ENCODE measurements around the gene STIL.
"Not testable (repeated sequence)": the region's sequence is repeated elsewhere in the genome, so short reads cannot be mapped to it uniquely, and the experiment has no call there.

The STIL gene

DNA sequence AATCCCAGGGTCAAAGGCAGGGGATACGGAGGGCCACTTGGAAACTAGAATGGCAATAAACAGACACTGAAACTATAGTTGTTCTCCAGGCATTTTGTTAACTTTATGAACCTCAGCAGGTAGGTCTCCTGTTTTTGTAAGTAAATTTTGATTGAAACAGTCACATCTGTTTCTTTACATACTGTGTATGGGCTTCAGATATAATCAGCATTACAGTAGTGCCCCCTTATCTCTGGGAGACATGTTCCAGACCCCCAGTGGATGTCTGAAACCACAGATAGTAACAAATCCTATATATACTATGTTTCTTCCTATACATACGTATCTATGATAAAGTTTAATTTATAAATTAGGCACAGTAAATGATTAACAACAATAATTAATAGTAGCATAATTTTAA, 11.5 kb downstream of the STIL start:
- TF ChIP-seq, protein P1, sequence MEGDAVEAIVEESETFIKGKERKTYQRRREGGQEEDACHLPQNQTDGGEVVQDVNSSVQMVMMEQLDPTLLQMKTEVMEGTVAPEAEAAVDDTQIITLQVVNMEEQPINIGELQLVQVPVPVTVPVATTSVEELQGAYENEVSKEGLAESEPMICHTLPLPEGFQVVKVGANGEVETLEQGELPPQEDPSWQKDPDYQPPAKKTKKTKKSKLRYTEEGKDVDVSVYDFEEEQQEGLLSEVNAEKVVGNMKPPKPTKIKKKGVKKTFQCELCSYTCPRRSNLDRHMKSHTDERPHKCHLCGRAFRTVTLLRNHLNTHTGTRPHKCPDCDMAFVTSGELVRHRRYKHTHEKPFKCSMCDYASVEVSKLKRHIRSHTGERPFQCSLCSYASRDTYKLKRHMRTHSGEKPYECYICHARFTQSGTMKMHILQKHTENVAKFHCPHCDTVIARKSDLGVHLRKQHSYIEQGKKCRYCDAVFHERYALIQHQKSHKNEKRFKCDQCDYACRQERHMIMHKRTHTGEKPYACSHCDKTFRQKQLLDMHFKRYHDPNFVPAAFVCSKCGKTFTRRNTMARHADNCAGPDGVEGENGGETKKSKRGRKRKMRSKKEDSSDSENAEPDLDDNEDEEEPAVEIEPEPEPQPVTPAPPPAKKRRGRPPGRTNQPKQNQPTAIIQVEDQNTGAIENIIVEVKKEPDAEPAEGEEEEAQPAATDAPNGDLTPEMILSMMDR (IDR thresholded peaks at IDR 0.05), result no peak
- no peaks in the 10 kb centered on the region for H3K27me3 Mint-ChIP-seq (ENCODE audit: low read depth, poor library complexity)
- peaks cover 60% of the 10 kb centered on the region for H3K36me3 Mint-ChIP-seq (ENCODE audit: low read depth)
- no peak overlapping the region for H3K27ac Mint-ChIP-seq
- no peaks in the 10 kb centered on the region for H3K4me1 Mint-ChIP-seq
- H3K9me3 Mint-ChIP-seq, result no peaks in the 10 kb centered on the region
- no peak overlapping the region for H3K4me3 Mint-ChIP-seq
- no peak for DNase-seq

DNA sequence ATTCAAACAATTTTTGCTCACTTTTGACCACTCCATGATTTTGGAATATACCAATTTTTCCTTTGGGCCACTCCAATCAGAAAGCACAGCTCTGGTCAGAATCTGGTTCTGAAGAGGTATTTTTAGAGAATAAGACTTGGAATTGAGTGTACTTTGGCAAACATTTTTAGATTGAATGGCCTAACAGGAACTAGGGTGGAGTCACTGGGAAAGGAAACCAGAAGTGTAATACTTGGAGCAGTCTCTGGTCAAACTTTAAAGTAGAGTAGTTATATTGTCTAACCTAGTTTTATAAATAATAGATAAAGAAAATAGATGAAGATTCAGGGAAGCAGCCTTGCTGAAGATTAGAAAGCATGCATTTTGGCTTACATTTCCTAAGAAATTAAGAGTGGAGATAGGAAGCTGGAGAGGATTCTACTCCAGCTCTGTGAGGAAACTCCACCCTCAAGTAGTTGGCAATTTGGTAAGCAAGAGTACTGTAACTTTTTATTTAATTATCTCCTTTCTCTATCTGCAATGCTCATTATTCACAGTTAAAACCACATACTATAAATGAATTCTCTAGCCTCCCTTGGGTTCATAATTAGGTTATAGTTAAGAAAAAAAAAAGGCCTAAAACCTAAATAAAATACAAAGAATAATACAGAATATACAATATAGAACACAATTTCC, 15.8 kb downstream of the STIL start:
- no peak for DNase-seq
- H3K27ac Mint-ChIP-seq, result no peak overlapping the region

DNA sequence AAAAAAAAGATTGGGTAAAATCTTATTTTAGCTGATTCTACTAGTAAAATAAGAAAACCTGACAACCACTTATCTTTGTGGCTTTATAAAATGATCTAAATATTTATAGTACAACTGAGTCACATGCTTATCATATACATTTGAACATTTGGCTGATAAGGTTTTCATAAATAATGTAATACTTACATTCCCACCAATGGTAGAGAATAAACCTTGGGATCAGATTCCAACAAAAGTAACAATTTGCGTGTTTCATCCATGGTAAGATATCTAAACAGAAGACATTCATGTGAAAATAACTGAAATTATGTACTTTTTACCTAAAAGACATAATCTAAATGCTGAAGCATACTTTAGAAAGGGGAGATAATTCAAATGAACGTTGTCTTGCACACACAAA, 18.4 kb downstream of the STIL start:
- Mint-ChIP-seq H3K4me3 (no peak overlapping the region), H3K27me3 (ENCODE audit: low read depth, poor library complexity) (no peaks in the 10 kb centered on the region), H3K4me1 (no peaks in the 10 kb centered on the region), H3K36me3 (ENCODE audit: low read depth) (peaks cover 49% of the 10 kb centered on the region), H3K27ac (no peak overlapping the region), H3K9me3 (no peaks in the 10 kb centered on the region)
- TF ChIP-seq, protein P1 (IDR thresholded peaks at IDR 0.05), result no peak
- DNase-seq, result no peak

More for the DNA sequence above, 15.8 kb downstream of the STIL start:
- Mint-ChIP-seq H3K9me3 (no peaks in the 10 kb centered on the region), H3K4me3 (no peak overlapping the region), H3K27me3 (ENCODE audit: low read depth, poor library complexity) (no peaks in the 10 kb centered on the region), H3K36me3 (ENCODE audit: low read depth) (peaks cover 54% of the 10 kb centered on the region), H3K4me1 (no peaks in the 10 kb centered on the region)
- TF ChIP-seq, protein P1 (IDR thresholded peaks at IDR 0.05), result no peak

DNA sequence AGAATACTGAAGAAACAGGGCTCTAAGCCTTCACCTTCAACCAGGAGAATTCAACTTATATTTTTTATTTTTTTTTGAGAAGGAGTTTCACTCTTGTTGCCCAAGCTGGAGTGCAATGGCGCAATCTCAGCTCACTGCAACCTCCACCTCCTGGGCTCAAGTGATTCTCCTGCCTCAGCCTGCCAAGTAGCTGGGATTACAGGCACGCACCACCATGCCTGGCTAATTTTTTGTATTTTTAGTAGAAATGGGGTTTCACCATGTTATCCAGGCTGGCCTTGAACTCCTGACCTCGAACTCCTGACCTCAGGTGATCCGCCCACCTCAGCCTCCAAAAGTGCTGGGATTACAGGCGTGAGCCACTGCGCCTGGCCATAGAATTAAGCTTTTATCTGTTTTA, 19.1 kb downstream of the STIL start:
- H3K27ac Mint-ChIP-seq; H3K4me3 Mint-ChIP-seq; H3K4me1 Mint-ChIP-seq; H3K27me3 Mint-ChIP-seq (ENCODE audit: low read depth, poor library complexity); DNase-seq; H3K9me3 Mint-ChIP-seq: not testable (repeated sequence)
- peaks cover 54% of the 10 kb centered on the region for H3K36me3 Mint-ChIP-seq (ENCODE audit: low read depth)

DNA sequence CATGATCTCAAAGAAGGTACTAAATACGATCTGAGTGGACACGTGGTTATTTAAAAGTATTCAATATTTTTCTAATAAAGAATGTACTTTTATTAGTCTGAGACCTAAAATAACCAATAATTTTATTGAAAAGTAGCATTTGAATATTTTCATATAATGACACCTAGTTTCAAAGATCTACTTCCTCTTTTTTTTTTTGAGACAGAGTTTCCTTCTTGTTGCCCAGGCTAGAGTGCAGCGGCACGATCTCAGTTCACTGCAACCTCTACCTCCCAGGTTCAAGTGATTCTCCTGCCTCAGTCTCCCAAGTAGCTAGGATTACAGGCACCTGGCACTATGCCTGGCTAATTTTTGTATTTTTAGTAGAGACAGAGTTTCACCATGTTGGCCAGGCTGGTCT, 25.8 kb downstream of the STIL start:
- not testable (repeated sequence) for DNase-seq; H3K4me1 Mint-ChIP-seq; H3K4me3 Mint-ChIP-seq; H3K9me3 Mint-ChIP-seq; H3K27me3 Mint-ChIP-seq (ENCODE audit: low read depth, poor library complexity); H3K27ac Mint-ChIP-seq
- peaks cover 50% of the 10 kb centered on the region for H3K36me3 Mint-ChIP-seq (ENCODE audit: low read depth)

DNA sequence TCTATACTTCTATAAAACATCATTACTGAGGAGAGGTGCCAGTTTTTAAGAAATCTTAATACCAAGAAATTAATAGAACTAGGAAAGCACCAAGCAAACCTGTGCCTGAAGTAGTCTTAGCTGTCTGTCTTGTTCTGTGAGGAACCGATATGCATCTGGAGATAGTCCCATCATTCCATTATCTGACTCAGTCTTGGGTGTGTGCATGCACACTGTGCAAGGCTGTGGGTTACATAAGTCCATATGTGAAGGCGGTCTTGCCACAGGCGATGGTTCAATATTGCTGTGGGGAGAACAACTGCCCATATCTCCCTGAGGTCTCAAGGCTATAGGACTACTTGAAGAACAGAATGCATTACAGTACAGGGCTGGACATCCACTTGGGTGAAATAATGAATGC, 33.8 kb downstream of the STIL start:
- H3K36me3 Mint-ChIP-seq (ENCODE audit: low read depth), result peaks cover 38% of the 10 kb centered on the region
- H3K27me3 Mint-ChIP-seq (ENCODE audit: low read depth, poor library complexity), result no peaks in the 10 kb centered on the region
- H3K4me3 Mint-ChIP-seq, result no peak overlapping the region
- no peaks in the 10 kb centered on the region for H3K4me1 Mint-ChIP-seq
- H3K27ac Mint-ChIP-seq, result no peak overlapping the region
- no peaks in the 10 kb centered on the region for H3K9me3 Mint-ChIP-seq
- DNase-seq, result no peak
- TF ChIP-seq, protein P1 (IDR thresholded peaks at IDR 0.05), result no peak

DNA sequence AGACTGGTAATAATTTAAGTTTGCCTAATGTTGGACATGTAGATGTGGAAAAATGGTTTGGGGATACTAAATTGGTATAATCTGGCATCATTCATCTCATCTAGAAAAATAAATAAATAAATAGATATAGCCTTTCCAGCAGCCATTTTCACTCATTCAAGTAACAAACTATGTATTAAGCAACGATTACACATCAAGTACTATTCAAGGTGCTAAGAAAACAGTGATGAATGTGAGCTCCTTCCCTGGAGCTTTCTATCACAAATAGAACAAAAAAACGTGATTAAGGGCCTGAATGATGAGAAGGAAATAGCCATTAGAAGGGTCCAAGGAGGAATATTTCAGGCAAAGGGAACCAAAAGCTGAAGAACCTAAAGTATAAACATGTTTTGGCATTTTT, 37.1 kb downstream of the STIL start:
- DNase-seq, result no peak
- Mint-ChIP-seq H3K9me3 (no peaks in the 10 kb centered on the region), H3K27me3 (ENCODE audit: low read depth, poor library complexity) (no peaks in the 10 kb centered on the region), H3K36me3 (ENCODE audit: low read depth) (peaks cover 34% of the 10 kb centered on the region), H3K27ac (no peak overlapping the region), H3K4me3 (no peak overlapping the region), H3K4me1 (no peaks in the 10 kb centered on the region)
- TF ChIP-seq, protein P1 (IDR thresholded peaks at IDR 0.05), result no peak

DNA sequence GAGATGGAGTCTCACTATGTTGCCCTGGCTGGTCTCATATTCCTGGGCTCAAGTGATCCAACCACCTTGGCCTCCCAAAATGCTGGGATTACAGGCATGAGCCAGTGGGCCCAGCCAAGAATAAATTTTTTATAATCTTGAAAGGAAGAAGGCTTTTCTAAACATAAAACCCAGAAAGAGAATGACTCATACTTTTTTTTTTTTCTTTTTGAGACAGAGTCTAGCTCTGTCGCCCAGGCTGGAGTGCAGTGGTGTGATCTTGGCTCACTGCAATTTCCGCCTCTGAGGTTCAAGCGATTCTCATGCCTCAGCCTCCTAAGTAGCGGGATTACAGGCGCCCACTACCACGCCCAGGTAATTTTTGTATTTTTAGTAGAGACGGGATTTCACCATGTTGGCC, 38.1 kb downstream of the STIL start:
- not testable (repeated sequence) for H3K4me1 Mint-ChIP-seq; H3K4me3 Mint-ChIP-seq; DNase-seq; H3K27ac Mint-ChIP-seq; H3K27me3 Mint-ChIP-seq (ENCODE audit: low read depth, poor library complexity); H3K9me3 Mint-ChIP-seq
- peaks cover 32% of the 10 kb centered on the region for H3K36me3 Mint-ChIP-seq (ENCODE audit: low read depth)

DNA sequence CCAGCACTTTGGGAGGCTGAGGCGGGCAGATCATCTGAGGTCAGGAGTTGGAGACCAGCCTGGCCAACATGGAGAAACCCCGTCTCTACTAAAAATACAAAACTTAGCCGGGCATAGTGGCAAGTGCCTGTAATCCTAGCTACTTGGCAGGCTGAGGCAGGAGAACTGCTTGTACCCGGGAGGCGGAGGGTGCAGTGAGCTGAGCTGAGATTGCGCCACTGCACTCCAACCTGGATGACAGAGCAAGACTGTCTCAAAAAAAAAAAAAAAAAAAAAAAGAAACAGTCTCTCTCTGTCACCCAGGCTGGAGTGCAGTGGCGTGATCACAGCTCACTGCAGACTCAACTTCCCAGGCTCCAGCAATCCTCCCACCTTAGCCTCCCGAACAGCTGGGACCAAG, 48.4 kb downstream of the STIL start:
- H3K27me3 Mint-ChIP-seq (ENCODE audit: low read depth, poor library complexity); H3K4me3 Mint-ChIP-seq; H3K9me3 Mint-ChIP-seq; H3K4me1 Mint-ChIP-seq; H3K27ac Mint-ChIP-seq; DNase-seq: not testable (repeated sequence)
- peaks cover 47% of the 10 kb centered on the region for H3K36me3 Mint-ChIP-seq (ENCODE audit: low read depth)
